HG03520 (cell line): ENCODE results near the gene ENTR1.

Experiments used
- ATAC-seq: cut with Tn5 transposase; IDR thresholded peaks from one replicate; pipeline ENCODE4 v1.9.1; 2021; ENCODE audit warnings: mild to moderate bottlenecking, moderate library complexity; ENCODE audit not compliant: unreplicated experiment

The ENTR1 gene

DNA sequence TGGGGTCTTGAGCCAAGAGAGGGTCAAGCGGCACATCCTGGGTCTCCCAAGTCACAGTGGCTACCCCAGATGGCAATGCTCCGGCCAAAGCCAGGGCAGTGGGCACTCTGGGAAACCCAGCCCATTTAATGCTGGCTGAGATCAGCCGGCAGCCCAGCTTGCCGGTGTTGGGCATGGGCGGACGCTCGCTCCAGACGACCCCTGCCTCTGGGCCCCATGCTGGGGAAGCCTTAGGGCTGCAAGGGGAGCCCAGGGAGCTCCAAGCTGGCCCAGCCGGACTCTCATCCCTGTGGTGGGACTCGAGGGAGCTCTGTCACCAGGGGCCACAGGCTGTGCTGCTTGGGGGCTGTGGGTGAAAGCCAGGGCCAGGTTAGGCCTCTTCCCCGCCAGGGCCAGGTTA, 31.0 kb downstream of the ENTR1 start:
- no peak for ATAC-seq

DNA sequence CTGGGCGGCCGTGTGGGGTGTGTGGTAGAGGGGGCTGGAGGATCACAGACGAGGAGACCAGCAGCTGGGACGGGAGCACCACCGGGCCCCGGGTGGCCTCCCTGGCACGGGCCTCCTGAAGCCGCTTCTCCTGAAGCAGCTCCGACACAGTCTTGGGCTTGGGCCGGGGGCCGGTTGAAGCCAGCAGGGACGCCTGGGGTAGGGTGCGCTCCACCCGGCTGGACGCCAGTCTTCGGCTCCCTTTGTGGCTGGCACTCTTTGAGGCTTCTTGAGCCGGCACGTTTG, 31.5 kb downstream of the ENTR1 start:
- no peak for ATAC-seq

DNA sequence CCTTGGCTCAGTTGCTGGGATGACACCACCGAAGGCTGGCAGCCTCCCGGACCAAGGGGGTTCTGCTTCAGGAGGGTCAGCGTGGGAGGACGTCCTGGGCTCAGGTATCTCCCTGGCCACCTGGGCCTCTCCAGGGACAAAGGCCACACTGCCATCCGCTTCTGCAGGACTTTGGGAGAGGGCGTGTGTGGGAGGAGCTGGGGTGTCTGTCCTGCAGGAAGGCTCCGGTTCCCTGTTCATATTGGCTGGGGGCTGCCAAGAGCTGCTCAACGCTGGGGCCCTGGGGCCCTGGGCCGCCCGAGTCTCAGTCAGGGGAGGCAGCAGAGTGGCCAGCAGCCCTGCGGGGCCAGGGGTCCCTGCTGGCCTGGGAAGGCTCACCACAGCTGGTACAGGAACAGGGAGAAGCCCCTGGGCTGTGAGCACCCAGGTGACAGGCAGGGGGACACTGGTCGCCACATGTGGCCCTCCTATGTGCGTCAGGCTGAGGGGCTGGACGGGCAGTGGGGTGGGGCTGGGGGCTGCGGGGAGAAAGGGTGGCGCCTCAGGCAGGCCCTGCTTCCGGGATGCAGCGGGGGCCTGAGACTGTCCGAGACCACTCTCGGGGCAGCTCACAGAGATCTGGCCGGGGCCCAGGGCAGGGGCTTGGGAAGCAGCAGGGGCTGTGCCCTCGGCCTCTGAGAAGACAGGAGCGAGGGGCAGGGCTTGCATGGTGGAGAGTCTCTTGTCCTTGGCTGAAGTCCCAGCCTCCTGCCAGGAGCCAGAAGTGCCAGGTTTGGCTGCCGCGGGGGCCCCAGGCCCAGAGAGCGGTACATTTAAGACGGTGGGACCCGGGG, 32.0 kb downstream of the ENTR1 start:
- no peak for ATAC-seq

DNA sequence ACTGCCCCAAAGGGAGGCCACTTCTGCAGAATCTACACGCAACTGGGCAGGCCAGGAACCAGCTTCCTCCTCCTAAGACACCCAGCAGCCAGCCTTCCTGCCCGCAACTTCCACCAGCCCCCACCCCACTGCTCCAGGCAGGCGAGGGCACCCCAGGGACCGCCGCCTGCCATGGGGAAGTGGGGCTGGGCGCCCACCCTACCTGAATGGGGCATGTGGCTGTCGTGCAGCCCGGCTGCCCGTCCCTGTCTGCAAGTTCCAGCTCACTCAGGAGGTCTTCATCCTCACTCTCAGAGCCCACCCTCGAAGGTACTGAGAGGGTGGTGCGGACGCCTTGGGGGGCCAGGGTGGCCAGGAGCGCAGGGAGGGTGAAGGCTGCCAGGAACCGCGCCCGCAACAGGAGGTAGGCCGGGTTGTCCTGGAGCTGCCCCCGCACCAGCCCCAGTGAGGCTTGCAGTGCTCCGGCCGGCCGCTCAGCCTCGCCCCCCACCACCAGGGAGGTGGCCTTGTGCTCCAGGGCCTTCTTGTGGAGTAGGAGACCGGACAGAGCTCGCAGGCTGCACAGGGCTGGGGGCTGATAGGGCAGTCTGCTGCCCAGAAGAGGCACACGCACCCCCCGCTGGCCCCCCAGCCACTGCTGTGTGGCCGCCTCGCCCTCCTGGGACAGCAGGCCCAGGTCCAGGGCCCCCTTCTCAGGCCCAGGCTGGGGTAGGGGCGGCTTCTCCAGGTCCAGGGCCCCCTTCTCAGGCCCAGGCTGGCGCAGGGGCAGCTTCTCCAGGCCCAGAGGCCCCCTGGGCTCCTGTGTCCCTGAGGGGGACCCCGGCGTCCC, 32.9 kb downstream of the ENTR1 start:
- ATAC-seq, result no peak

DNA sequence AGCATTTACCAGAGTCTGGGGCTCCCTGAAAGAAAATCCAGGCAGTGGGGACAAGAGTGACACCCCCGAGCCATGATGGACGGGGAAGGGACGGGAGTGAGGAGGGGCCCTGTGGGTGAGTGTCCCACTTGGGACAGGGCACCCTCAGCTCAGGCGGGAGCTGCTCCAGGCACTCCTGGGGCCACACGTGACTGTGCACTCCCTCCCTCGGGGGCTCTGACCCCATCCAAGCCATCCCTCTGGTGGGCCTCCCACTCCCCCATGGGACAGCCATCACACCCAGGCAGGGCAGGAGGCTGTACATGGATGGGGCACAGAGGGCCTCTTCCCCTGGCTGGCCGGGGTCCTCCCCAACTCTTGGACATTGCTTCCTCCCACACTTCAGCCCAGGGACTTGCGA, 34.0 kb downstream of the ENTR1 start:
- ATAC-seq, result no peak

DNA sequence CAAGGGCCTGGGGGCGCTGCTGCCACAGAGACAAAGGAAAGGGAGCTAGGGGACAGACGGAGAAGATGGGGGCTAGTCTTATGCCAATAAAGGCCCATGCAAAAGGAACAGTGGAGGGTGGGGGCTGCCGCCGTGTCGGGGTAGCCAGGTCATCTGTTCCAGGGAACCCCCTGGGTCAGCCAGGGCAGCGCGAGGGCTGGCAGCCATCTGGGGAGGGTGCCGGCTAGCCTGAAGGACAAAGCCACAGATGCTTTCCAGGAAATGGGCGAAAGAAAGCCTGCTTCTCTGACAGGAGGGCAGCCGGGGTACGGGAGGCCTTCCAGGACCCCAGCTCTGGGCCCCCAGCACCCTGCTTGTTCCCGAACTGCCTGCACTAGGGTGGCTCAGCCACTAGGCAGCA, 35.3 kb downstream of the ENTR1 start:
- no peak for ATAC-seq

DNA sequence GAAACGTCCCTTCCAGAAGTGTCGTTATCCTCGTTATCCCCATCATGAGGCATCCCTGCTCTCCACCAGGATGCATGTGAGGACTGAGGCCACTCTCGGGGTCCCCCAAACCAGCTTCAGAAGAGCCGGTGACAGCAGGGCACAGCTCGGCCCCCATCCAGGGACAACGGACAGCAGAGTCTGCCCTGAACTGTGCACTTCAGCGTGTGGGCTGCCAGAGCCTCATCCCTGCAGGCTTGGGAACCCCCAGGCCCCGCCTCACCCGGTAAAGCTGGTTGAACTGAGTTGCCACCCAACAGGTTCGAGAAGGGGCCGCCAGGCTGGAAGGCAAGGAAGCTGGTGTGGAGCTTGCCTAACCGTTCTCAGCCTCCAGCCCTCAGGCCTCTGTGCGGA, 36.2 kb downstream of the ENTR1 start:
- ATAC-seq, result no peak

DNA sequence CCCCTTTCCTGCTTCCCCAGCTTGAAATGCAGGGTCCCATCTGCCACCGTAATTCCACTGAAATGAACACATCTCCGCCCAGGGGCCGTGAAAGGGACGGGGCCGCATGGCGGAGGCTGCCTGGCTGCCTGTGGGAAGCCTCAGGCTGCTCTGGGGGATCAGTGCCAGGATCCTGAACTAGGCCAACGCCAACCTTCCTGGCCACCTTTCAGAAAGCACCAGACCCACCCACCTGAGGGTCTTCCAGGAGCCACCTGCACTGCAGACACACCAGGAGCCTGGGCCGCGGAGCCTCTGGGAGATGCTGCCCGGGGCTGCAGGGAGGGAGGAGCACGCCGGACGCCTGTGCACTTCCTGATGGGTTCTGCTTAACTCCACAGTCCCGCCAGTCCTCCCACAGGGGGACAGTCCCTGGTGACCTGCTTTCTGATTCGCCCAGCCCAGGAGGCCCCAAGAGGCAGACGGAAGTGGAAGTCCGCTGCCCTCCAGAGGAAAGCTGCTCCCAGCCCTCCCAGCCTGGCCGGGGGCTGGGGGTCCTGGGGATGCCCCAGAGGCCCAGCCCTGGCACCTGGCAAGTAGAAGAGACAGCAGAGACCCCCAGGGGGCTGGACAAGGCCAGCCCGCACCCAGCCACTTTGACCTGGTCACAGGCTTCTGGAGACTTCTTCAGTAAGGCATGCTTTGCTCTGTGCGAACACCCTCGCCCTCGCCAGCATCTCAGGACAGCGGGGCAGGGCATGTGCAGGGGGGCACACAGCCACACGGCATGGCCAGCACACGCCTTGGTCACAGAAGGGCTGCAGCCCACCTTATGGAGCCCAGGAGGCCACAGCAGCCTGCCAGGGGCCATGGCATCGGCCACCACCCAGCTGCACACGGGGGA, 36.9 kb downstream of the ENTR1 start, which contains the start of gene CARD9:
Gene CARD9 (minus strand): TSS at position 370 of the 883 bp plus-strand sequence. CDS start 1,591 bp downstream, outside the sequence.
- ATAC-seq, result no peak

DNA sequence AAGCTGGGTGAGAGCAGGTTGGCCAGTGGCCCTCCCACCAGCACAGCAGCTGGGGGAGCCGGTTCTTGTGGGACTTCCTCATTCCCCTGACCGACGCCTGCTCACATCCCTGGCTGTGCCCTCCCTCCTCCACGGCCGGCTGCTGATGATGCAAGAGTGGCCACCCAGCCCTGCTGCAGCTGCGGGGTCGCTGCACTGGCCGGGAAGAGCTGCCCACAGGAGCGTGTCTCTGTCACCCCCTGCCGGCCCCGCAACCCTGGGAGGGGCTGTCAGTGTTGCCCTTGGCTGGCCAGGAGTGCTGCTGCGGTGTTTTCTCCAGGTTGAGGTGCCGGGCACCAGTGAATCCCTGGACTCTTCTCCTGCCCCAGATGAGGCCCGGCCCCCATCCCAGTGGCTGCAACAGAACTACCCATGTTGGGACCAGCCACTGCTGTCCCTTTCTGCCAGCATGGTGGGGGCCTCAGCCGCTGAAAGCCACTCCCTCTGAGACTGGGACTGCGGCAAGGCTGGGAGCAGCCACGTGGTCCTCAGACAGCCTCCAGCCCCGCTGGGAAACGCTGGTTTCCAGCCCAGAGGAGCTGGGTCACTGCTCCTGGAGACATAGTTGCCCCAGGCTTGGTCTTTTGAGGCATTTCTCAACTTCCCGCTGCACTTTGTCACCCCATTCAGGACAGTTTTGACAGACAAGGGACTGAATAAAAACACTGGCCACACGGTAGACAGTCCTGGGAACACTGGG, 37.7 kb downstream of the ENTR1 start:
- no peak for ATAC-seq

DNA sequence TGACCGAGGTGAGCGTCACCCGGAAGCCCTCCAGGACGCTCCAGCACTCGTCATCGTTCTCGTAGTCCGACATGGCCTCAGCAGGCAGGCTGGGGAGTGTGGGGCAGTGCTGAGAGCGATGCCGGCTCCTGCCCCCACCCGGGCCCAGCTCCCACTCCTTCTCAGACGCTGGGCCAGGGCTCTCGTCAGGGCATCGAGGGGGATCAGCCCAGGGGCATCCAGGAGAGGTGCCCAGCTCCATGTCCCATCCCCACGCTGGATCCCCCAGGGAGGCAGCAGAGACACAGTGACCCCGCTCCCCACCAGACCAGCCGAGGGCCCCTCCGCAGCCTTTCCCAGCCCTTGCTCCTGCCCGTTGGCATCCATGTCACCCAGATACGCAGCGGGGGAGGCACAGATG, 38.4 kb downstream of the ENTR1 start:
- ATAC-seq, result no peak

DNA sequence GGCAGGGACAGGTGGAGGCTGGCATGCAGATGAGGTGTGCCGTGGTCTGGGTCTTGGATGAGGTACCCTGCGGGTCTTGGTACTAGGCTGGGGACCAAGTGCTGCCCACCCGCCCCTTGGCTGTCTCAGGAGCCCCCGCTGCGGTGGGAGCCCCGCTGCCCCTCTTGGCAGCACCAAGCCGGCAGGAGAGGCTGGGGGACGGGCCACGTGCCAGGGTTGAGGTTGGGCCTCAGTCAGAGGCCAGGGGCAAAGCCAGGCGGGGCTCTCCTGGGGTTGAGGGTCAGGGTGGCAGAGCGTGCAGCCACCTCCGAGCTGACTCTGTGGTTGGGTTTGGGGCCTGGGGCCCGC, 38.9 kb downstream of the ENTR1 start:
- no peak for ATAC-seq

DNA sequence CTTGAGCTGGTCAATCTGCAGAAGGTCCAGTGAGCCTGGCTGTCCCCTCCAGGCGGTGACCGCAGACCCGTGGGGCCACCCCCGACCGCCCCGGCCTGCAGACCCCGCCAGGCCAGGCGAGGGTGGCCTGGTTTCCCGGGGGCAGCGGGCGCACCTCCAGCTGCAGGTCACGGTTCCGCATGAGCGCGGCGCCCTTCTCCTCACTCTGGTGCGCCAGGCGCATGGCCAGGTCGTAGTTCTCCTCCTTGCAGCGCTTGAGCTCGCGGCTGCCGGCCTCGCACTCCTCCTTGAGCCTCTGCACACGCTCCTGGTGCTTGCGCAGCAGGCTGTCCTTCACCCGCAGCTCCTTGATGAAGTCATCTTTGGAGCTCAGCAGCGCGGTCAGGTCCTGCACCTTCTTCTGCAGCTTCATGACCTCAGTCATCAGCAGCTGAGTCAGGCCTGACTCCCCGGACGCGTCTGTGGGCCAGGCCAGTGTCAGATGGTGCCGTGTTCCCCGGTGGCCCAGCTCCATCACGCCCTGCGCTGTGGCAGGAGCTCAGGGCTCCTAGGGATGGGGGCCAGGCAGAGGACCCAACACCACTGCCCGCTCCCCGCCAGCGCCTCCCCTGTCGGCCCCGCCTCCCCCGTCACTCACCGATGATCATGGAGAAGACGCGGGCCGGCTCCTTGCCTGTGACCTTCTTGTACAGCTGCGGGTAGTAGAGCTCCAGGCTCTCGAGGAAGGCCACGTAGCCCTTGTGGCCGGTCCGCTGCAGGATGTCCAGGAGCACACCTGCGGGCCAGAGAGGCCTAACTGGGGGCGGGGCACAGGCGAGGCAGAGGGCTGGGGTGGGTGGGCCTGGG, 39.5 kb downstream of the ENTR1 start:
- no peak for ATAC-seq

DNA sequence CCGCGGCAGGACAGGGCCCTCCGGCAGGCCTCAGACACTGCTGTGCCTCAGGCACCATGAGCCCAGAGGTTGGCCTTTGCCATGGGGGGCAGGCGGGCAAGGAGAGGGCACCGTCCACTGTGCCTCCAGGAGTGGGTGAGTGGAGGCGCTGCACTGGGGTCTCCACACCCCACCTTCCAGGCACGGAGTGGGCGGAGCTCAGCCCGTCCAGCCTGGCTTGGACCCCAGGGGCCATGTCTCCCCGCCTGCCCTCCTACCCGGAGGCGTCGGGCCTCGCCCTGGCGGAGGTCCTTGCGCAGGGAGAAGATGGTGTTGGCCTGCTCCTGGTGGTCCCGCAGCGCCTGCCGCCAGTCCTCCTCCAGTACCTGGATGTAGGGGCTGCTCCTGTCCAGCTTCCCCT, 40.4 kb downstream of the ENTR1 start:
- ATAC-seq, result no peak

DNA sequence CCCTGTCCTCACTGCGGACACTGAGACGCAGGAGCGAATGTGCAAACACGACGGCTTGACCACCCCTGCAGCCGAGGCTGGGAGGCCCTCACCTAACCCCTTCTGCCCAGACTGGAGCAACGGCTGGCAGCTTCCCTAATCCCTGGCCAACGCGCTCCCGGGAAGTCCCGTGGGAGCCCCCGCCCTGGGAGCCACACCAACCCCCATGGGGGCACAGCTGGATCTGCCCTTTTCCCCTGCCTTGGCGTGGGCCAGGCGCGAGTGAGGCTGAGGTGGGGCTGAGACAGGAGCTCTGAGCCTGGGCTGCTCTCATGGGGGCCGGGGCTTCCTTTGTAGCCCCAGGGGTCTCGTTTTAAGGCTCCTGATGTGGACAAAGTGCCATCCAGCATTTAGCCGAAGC, 42.2 kb downstream of the ENTR1 start:
- ATAC-seq, result no peak

DNA sequence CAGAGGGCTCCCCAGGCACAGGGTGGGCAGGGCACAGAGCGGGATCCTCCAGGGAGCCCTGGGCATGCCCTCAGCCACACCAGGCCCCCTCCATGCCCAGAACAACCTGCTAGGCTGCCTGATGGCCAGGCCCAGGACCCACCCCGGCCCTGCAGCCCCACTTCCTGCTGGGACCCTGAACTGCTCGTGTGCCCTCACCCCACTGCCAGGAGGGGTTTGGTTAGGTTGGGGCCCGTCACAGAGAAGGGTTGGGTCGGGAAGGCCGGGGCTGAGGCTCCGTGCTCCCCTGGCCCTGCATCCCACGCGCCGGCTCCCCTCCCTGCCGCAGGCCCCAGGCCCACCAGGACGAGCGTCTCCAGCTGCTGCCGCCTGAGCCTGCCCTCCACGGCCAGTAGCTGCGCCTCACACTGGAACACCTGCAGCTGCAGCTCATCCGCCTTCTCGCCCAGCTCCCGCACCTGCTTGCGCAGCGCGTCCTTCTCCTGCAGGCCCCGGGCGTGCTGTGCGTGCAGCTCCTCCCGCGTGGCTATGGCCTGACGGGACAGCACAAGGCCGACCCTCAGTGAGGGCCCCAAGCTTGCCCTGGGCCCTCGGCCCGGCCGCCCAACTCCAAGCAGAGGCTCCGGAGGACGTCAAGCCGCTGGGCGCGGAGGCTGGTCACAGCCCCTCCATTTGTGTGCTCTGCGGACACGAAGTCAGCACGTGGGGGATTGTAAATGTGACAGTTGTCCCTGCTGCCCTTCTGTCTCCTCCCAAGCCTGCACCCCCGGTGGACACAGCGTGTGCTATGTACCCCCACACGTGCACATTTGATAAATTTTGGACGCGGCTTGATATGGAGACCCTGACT, 42.9 kb downstream of the ENTR1 start:
- ATAC-seq, result no peak

DNA sequence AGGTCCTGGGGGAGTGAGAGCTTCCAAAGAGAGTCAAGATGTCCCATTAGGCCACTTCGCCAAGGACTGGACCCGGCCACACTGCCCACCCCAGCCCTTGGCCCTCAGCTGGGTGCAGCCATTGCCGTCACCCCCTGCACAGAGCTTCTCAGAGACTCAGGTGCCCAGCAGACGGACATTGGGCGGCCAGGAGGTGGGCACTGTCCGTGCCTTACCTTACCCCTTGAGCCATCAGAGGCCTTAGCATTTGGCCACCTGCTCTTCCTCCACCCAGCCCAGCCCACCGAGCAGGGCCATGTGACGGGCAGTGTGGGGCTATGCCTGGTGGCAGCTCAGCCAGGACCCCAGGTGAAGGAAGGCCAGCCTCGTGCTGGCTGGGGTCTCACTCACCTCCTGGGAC, 43.6 kb downstream of the ENTR1 start:
- ATAC-seq, result no peak

DNA sequence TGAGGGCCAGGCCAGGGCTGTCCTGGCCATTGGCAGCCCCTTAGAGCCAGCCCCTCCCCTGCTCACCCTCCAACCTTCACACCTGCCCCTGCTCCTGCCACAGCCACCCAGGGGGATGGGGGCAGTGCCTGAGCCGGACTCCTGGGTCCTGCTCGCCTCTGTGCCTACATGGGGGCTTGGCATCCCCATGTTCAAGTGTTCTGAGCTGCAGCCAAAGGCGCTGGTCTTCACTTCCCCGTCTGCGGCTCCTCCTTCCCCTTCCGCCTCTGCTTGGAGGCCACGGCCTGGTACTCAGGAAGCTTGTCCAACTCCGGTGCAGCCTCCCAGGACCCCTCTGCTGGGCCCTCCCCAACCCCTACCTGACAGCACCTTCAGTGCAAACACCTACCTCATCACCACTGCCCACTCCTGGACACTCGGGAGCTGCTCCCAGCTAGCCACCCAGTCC, 44.6 kb downstream of the ENTR1 start:
- ATAC-seq, result no peak

DNA sequence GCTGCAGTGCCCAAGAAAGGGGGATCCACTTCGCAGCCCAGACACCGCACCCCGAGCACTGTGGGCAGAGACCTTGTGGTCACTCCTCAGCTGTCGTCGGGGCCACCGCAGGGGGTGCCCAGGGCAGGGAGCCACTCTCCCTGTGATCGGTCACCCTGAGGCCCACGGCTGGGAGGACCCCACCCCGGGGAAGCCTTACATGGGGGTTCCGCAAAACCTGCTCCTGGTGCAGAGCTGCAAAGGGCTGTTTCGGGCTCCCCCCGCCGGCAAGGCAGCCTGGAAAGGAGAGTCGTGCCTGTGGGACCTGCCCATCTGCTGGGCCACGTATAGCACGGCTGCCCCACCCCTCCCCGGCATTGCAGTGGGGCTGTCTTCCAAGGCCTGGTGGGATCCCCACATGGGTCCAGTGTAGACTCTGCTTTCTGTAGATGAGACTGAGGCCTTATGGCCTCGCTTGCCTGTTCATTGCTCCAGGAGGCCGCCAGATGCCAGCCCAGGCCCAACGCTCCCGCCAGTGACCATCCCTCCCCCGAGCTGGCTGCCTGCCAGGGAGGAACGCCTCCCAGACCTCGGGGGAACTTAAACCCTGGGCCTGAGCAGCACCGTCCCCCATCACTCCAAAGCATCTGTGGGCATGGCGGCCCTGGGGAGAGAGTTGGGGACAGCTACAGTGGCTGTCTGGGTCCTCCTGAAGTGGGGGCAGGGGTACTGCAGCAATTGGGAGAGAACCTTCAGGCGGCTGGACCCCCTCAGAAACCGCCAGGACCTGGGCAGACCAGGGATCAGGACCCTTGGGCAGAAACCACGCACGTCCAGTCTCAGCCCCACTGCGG, 45.3 kb downstream of the ENTR1 start:
- no peak for ATAC-seq
